Thyroid gland (tissue), 4 donors: Measurements from ENCODE around the gene ZNF778. TPM values are rescaled to one million over a fixed set of nuclear protein-coding genes. Genes with fewer than 3 reads are reported as not detected.

ENCODE experiments used
- DNase-seq, 2 donors: peaks; one replicate each; pipeline ENCODE4 v3.0.0-alpha.2; 2019
- H3K27ac ChIP-seq, 3 donors: fragments of 200-600 bp; sonication (generic); 1 replicate in 2 of 3; 2 replicates in 1 of 3; pipeline ENCODE4 v1.5.1; 2016 to 2019; ENCODE audit warnings: mild to moderate bottlenecking in 1 of 3, moderate library complexity in 1 of 3
- H3K27me3 ChIP-seq: fragments of 200-600 bp; sonication (generic); one replicate; pipeline ENCODE4 v1.5.1; 2019
- H3K36me3 ChIP-seq, 2 donors: fragments of 200-600 bp; sonication (generic); one replicate each; pipeline ENCODE4 v1.5.1; 2016 to 2019
- H3K4me1 ChIP-seq, 2 donors: fragments of 200-600 bp; sonication (generic); one replicate each; pipeline ENCODE4 v1.5.1; 2017 to 2019
- H3K4me3 ChIP-seq, 3 donors: fragments of 200-600 bp; sonication (generic); replicated peaks in 1 of 3; 1 replicate in 2 of 3; 2 replicates in 1 of 3; pipeline ENCODE4 v1.5.1; 2016; ENCODE audit warnings: mild to moderate bottlenecking in 1 of 3
- H3K9me3 ChIP-seq: fragments of 200-600 bp; sonication (generic); one replicate; pipeline ENCODE4 v1.5.1; 2017
- CTCF ChIP-seq, 6 experiments: fragments of 200-600 bp in 3 of 6; fragments of 450-650 bp in 3 of 6; sonication (generic) in 3 of 6; IDR thresholded peaks; one replicate each; pipeline ENCODE4 v1.5.1; 2016 to 2019; ENCODE audit warnings: antibody characterized with exemption in 6 of 6, mild to moderate bottlenecking in 2 of 6, inconsistent platforms in 1 of 6, moderate library complexity in 1 of 6
- POLR2A ChIP-seq, 2 donors: fragments of 450-650 bp; IDR thresholded peaks; one replicate each; pipeline ENCODE4 v1.6.1; 2017; ENCODE audit warnings: antibody characterized with exemption in 2 of 2, mild to moderate bottlenecking in 2 of 2, moderate library complexity in 1 of 2
- WGBS, 2 donors: methylation state at CpG; one replicate each; pipeline ENCODE4 v1.1.5; 2017; 5-methylcytosine and 5-hydroxymethylcytosine counted together
- intact Hi-C: fragments of 100-400 bp; cut with DNase I; formaldehyde crosslinking; loops from one replicate; pipeline ENCODE4 v1.15.1; 2023
- total RNA-seq, 4 donors: library from RNA; depleted of rRNA; stranded (reverse); fragments of >200 nt; gene quantifications; one replicate each; pipeline ENCODE4 v1.2.3, GENCODE V29; 2016

Gene ZNF778
- total RNA-seq, 4 donors from 2014 or later: 17.5 to 36.4 (median 30.9) TPM

GRCh38 chr16:89277641-89278341 lies 60.3 kb downstream of the ZNF778 start:
- Histone ChIP-seq H3K27ac (no peak overlapping the region), H3K4me3 (no peak overlapping the region), H3K4me1 (no peaks in the 10 kb centered on the region), H3K27me3 (no peaks in the 10 kb centered on the region), H3K36me3 (peaks cover 38 to 62% of the 10 kb centered on the region in 2 donors), H3K9me3 (no peaks in the 10 kb centered on the region)
- intact Hi-C loops: no loop called here
- WGBS, 2 donors: 88 to 93% methylated on average over 23 to 25 of the region's 33 CpGs
- TF ChIP-seq CTCF (IDR thresholded peaks at IDR 0.05) (no peak), POLR2A (IDR thresholded peaks at IDR 0.05) (no peak)
- no peak for DNase-seq

DNA sequence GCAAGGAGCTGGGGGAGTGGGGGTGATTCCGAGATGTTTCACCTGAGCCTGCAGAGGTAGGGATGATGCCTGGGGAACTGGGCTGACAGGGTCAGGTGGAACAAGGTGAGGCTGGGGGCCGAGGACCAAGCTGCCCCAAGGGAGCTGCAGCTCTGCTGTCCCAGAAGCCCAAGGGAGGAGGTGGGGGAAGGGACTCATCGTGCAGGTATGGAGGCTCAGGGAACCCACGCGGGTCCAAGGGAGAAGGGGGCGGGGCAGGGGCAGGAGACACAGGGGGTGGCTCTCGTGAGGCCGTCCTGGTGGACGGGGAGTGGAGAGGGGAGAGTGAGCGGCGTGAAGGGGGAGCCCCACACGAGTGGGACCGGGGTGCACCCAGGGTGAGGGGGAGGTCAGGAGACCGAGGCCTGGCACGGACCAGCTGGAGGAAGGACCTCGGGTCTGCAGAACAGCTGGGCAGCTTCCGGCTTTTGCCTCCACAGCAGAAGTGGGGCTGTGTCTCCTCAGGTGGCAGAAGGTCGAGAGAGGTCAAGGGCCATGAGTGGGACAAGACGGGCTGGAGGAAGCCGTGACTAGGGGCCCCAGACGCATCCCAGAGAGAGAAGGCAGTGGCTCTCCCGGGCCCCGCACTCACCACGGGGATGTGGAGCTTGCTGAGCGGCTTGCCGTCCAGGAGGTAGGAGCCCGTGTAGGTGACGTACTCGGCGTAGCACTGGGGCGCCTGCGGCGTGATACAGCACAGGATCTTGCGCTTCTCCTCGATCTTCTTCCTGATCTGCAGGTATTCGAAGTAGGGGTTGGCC lies 61.1 kb downstream of the ZNF778 start:
- Histone ChIP-seq H3K4me1 (no peaks in the 10 kb centered on the region), H3K36me3 (peaks cover 36 to 56% of the 10 kb centered on the region in 2 donors), H3K4me3 (no peak overlapping the region), H3K27me3 (no peaks in the 10 kb centered on the region), H3K9me3 (no peaks in the 10 kb centered on the region), H3K27ac (no peak overlapping the region)
- DNase-seq: no peak
- TF ChIP-seq POLR2A (IDR thresholded peaks at IDR 0.05) (no peak), CTCF (IDR thresholded peaks at IDR 0.05) (no peak)
- intact Hi-C loops: no loop called here
- WGBS, 2 donors: 90 to 94% methylated on average over 32 to 36 of the region's 36 CpGs

DNA sequence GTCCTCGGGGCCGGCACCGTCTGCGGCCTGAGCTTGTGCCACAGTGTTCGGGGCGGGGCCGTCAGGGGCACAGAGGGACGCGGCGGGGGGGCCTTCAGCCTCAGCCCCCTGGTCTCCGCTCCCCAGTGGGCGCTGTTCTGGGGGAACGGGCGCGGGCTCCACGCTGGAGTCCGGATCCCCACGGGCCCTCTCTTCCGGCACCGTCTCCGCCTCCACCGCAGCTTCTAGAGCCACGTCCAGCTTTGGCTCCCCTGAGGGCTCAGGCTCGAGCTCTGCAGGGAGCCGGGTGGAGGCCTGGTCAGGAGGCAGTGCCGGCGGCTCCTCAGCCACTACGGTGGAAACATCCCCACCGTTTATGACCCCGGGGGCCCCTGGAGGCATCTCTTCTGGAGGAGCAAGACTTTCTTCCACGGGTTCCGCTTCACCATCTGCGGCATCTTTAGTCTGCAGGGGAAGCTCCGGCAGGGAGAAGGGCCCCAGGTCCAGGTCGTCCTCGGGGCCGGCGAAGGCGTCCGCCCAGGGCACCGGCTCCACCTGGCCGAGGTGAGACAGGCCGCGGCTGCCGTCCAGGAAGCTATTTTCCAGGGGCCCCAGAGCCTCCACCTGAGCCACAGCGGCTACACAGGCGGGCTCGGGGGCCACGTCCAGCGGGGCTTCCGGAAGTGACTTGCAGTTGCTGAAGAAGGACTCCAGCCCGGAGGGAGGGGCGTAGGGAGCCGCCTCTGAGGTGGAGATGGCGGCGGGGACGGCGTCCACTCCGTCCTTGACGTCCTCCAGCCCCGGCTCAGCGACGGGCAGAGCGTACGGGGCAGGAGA lies 62.4 kb downstream of the ZNF778 start:
- no peak overlapping the region for H3K4me3 ChIP-seq
- WGBS, 2 donors: 95 to 98% methylated on average over 15 to 60 of the region's 65 CpGs
- no peaks in the 10 kb centered on the region for H3K27me3 ChIP-seq
- no peaks in the 10 kb centered on the region for H3K9me3 ChIP-seq
- no peak for DNase-seq
- peaks cover 31 to 52% of the 10 kb centered on the region in 2 donors for H3K36me3 ChIP-seq
- no peak overlapping the region for H3K27ac ChIP-seq
- intact Hi-C loops: no loop called here
- no peaks in the 10 kb centered on the region for H3K4me1 ChIP-seq
- TF ChIP-seq POLR2A (IDR thresholded peaks at IDR 0.05): no peak
- no peak for TF ChIP-seq CTCF (IDR thresholded peaks at IDR 0.05)

DNA sequence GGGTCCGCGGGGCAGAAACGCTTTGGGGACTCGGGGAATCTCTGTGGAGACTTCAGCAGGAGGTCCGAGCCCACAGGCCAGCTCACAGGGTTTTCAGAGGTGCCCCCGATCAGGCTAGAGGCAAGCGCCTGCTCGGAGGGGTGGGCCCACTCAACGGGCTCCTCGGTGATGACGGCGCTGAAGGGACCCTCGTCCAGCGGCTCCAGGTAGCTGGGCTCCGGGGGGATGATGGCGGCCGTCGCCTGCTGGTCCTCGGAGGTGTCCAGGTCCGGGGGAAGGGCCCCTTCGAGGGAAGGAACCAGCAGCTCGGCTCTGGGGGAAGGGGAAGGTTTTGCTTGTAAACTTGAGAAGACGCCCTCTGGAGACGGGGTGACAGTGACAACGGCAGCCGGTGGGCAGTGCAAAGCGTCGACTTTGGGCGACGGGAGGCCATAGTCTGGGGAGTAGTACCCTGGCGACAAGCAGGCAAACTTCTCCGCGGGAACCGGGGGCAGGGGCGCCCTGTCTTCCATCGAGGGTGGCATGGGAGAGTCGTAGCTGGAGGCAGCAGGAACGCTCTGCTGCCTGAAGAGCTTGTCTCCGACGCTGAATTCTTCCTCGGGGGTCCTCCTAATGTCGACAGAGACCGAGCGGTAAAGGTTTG lies 63.2 kb downstream of the ZNF778 start:
- Histone ChIP-seq H3K4me1 (no peaks in the 10 kb centered on the region), H3K36me3 (peaks cover 35 to 52% of the 10 kb centered on the region in 2 donors), H3K9me3 (no peaks in the 10 kb centered on the region), H3K27ac (no peak overlapping the region), H3K27me3 (no peaks in the 10 kb centered on the region), H3K4me3 (no peak overlapping the region)
- no peak for TF ChIP-seq POLR2A (IDR thresholded peaks at IDR 0.05)
- no peak for TF ChIP-seq CTCF (IDR thresholded peaks at IDR 0.05)
- 95 to 96% methylated on average over 42 to 44 of the region's 44 CpGs for WGBS, 2 donors
- intact Hi-C loops: no loop called here
- no peak for DNase-seq
